Activated gamma-delta T cell (primary cell): ENCODE measurements around the gene DOCK1.
"Not testable (repeated sequence)": the region's sequence is repeated elsewhere in the genome, so short reads cannot be mapped to it uniquely, and the experiment has no call there.

Experiments
- DNase-seq: peaks from one replicate; lab custom pipeline; 2025; lab: John Stamatoyannopoulos, UW

The DOCK1 gene

DNA sequence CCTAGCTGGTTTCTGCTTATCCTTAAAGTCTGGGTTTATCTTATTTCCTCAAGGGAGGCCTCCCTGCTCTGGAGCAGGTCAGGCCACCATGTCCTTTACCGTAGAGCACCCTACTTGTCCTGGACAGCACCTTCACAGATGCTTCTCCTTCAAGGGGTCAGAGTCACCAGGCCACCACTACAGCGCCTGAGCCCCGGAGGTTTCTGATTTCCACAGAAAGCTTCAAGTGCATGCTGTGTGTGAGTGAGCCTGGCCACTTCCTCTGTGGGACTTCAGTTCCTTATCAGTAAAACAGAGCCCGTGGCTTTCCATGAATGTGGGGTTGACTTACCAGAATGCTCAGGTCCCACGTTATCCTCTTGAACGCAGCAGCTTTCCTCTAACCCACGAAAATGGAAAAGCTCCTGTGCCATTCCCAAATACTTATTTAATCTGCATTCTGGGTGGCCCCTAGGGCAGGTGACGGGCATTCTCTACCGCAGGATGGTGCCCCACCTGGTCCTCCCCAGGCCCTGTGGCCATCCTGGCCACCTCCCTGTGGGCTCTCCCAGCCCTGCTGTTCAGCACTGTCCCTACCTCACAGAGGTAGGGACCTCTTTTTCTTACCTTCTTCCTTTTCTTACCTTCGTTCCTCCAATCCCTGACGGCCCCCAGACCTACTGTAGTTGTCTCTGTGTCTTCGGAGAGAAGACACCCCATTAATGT, 1.4 kb upstream of the DOCK1 start:
- no peak for DNase-seq

DNA sequence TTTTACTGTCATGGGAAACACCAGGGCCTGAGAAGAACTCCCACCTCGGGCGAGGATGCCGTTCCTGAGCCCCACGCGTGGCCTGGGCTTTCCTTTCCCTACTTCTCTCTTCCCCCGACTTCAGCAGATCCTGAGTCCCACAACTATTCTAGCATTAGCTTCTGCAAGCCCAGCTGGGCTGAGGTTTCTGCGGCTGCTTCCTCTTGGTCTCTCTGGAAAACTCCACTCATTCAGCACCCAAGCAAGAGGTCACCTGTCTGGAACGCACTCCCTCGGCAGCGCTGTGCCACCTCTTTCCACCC, 761 bp upstream of the DOCK1 start:
- DNase-seq, result no peak

DNA sequence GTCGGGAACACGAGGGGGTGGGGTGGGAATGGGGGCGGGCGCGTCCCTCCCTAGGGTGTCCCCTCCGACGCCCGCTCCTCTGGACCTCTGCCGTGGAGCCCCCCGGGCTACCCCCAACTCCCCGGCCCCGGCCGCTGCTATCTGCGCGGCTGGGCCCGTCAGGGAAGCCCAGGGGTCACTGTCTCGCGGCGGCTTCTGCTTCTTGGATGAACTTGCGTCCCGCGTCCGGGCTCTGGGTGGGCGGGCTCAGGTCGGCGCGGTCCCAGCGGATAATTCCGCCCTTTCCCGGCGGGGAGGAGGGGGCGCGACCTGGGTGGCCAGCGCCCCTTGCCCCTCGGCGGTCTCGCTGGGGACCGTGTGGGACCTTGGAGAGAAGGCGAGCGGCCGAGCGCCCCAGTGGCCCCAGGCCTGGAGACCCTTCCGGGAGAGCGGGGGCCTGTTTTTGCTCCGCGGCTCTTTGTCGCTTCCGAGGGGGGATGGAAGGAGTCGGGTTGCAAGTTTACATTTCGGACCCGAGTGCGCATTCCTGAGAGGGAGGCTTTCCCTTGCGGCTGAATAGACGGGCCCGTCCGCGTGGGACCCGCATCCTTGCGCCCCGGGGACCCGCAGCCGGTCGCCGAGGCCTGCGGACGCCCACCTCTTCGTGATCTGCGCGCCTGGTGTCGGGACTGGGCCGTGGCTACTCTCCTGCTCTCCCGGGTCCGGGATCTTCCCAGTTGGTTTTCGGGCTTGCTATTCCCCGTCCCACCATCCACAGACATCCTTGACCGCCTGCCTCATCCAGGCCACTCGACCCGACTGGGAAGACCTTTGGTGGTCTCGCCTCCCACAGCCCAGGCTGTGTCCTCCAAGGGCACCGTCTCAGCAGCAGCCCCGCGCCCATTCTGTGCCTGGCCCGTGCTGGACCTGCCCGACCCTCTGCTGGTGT, 812 bp downstream of the DOCK1 start:
- no peak for DNase-seq

DNA sequence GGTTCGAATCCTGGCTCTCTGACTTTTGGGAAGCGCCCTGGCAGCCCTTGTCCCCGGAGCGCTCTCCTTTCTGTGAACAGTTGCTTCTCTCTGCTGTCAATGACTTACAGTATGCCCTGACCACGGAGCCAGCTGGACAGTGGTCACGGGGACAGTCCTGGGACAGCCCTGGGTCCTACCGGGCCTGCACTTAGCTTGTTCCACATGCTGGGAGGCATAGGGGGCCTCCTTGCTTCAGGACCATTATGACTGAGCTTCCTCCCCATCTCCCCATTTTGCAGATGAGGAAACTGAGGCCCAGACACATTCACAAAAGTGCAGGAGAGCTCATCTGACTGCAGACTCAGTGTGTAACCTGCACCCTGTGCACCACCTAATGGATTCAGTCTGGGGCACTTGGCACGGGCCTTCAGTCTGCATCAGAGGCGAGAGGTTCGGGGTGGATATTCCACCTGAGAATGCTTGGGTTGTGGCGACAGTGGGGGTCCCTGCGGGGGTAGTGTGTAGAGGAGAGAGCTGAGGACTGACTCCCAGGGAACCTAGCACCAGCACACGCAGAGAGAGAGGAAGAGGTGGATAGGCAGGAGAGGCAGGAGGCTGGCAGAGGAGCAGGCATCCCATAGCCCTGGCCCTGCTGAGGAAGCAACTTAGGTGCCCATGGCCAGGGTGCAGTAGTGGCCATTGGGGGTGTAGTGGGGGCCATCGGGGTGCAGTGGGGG, 1.6 kb downstream of the DOCK1 start:
- no peak for DNase-seq

DNA sequence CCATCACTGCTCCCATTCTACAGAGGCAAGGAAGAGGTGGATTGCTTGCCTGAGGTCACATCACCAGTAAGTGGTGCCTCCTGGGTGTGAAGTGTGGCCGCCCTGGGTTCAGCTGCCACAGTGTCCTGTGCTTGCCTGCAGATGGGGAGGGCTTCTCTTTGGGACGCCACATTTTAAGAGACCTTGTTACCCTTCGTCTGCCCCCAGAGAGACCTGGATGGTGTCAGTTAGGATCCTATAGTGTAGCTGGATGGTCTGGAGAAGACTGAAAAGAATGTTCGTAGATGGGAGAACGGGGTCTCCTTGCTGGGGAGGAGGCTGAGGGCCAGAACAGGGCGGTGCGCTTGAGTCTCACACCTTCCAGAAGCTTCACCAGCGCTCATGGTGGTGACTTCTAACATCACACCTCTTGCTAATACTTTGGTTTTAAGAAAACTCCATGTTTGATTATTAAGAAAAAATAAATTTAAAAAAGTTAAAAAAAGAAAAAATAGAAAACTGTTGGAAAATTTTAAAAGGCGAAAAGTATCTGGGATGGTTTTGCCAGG, 2.3 kb downstream of the DOCK1 start:
- DNase-seq, result no peak

DNA sequence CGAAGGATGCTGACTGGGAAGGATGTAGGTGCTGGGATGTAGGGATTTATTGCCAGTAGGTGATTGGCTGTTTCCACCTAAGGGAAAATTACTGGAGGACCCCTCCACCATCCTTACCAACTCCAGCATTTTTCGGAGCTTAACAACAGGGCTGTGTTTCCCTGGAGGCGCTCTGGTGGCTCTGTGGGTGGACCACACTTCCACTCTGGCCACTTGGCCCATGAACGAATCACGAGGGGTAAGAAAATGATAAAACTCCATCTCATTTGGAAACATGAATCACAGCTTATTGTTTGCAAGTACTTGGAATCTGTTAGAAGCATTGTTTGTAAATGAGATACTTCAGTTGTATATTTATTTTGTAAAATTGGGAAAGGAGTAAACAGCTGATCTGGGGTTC, 3.0 kb downstream of the DOCK1 start:
- DNase-seq, result no peak

DNA sequence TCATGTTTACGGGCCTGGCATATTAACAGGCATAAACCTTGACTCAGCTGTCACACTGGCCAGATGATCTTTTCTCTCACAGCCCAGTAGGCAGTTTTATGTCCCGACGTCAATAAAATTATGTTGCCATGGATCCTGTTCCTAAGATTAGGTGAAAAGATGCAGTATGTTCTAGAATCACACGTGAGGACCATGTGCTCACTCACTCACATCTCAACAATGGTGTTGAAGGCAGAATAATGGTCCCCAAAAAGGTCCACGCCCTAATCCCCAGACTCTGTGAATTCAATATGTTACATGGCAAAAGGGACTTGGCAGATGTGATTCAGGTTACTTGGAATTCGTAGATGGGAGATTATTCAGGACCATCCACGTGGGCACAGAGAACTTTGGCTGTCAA, 3.5 kb downstream of the DOCK1 start:
- no peak for DNase-seq

DNA sequence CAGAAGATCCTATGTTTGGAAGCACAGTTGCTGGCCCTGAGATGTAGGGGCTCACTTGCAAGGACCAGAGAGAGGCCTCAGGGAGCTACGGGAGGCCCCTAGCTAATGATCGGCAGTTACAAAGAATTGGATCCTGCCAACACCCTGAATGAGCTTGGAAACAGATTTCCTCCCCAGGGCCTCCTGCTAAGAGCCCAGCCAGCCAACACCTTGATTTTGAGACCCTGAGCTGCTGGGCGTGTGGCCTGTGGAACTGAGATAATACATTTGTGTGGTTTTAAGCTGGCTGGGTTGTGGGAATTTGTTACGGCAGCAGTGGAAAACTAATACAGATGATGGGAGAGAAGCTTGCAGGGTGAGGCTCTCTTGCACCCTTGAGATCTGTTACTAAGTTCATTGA, 3.9 kb downstream of the DOCK1 start:
- no peak for DNase-seq

DNA sequence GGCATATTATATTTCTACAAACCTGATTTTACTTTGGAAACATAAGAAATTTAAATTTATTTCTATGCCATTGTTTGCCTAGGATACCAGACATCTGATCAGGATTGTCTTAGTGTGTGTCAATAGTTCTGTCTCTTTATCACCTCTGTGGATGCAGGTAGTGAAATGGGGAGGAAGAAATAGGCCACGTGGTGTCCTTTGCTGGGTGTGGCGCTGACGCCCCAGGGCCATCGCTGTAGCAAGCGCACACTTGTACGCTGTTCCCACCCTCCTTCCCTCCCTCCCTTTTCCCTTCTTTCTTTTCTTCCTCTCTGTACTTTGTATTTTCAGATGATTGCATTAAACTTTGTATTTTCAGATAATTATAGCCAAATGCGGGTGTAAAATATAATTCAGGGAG, 5.0 kb downstream of the DOCK1 start:
- no peak for DNase-seq

DNA sequence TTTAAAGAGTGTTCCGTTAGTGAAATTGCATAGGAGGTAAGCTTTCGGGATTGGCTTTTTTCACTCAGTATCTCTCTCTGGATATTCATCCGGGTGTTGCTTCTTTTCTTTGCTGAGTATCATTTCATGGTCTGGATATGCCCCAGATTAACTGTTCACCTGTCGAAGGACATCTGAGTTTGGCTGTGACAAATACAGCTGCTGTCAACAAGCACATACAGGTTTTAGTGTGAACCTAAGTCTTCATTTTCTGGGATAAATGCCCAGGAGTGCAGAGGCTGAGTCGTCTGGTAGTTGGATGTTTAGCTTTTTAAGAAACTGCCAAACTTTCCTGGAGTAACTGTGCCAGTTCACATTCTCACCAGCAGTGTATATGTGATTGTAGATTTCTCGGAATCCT, 5.6 kb downstream of the DOCK1 start:
- DNase-seq, result no peak

DNA sequence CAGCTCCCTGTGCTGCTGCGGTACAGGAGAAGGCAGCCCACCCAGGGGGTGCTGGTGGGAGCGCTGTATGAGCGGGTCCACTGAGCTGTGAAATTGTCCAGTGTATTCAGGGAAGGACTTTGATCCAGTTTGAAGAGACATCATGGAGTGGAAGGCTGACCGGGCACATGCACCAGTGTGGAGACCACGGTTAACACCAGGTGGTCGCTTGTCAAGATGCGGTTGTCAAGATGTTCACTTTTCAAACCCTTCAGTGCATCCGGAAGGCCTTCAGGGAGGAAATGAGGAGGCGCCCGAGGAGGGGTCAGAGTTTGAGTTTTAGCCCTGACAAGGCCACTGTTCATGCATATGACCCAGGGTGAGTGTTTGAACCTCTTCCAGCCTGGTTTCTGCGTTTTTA, 6.1 kb downstream of the DOCK1 start:
- DNase-seq, result no peak

DNA sequence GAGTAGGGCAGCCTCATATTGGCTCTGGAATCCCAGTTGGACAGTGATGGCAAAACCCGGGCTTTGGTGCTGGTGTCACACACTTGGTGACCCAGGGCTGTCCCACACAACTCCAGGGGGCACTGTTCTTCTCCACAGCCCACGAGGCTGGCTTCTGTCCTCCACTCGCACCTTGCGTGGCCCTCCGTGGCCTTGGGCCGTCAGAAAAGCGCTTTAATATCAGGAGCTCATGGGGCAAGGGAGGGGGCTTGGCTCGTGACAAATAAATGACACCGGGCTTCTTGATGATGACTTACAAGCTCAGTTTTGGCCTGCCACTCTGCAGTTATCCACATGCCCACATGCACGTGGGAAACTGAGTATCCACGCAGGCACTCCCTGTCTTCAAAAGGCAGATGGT, 8.1 kb downstream of the DOCK1 start:
- no peak for DNase-seq

DNA sequence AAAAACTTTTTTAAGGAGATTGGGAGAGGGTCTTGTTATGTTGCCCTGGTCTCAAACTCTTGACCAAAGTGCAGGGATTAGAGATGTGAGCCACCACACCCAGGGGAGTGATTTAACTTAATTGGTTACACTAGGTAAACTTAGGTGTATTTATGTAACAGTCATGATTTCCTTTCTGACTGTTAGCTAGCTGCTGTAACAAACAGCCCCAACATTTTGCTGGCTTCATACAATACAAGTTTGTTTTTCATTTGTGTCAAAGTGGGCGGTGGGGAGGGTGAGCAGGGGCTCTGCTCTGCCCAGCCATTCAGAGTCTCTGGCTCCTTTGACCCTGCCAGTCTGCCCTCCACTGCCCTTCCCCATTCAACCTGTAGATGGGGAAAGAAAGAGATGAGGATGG, 9.3 kb downstream of the DOCK1 start:
- DNase-seq, result no peak

DNA sequence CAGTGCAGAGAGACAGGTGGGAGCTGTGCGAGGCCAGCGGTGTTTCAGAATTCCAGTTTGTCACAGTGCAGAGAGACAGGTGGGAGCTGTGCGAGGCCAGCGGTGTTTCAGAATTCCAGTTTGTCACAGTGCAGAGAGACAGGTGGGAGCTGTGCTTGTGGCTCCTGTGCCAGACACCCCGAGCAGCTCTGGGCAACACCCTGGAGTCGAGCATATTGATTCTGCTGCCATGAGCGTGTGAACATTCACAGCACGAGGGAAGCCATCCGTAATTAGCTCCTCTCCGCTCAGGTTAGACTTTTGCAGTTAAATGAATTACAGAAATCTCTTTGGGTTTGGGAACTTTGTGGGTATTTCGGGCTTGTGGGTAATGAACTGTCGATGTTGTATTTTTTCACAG, 11.7 kb downstream of the DOCK1 start:
- DNase-seq, result not testable (repeated sequence)

DNA sequence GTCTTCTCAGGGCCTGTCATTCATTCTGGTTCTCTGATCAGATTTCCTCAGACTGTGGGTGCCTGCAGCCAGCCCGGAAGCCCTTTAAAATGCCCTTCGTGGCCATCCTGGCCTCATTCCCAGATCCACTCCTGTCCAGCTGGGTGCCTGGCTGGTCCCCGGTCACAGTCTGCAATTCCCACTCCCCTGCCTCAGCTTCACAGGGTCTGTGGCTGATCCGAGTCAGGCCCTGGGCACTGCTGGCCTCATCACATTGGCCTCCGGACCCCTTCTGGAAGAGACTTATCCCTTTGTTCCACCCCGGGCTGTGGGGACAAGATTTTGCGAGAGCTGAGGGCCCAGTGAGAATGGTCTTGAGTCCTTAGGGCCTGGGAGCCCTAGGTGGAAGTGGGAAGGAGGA, 12.1 kb downstream of the DOCK1 start:
- DNase-seq, result no peak

DNA sequence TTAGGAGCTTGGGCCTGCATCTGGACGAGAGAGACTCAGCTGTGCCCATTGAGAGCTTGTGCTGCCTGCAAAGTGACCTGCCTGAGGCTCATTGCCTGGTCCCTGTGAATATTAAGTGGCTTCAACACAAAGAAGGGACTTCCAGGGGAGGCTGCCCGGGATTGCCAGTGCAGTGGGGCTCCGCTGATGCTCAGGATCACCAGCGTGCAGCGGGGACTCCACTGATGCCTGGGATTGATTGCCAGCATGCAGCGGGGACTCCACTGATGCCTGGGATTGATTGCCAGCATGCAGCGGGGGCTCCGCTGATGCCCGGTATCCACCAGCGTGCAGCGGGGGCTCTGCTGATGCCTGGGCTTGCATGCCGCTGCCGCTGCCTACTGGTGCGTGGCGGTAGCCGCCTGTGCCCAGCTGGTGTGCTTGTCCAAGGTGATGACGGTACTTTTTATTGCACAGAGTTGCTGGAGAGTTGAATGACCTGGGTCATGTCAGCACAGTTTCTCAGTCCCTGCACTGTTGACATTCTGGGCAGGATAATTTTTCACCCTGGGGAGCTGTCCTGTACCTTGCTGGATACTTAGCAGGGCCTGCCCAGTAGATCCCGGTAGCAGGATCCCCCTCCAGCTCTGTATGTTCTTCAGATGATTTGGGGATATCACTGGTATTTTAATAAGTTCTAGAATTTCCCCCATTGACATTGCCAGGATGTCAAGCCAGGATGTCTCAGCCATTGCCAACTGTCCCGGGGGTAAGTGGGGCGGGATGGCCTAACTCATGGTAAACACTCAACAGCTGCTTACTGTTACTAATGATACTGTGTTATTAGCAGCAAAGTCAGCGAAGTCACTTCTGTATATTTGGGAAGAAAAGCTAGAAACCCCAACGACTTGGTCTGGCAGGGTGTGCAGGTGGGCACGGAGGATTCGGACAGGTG, 13.0 kb downstream of the DOCK1 start:
- no peak for DNase-seq

DNA sequence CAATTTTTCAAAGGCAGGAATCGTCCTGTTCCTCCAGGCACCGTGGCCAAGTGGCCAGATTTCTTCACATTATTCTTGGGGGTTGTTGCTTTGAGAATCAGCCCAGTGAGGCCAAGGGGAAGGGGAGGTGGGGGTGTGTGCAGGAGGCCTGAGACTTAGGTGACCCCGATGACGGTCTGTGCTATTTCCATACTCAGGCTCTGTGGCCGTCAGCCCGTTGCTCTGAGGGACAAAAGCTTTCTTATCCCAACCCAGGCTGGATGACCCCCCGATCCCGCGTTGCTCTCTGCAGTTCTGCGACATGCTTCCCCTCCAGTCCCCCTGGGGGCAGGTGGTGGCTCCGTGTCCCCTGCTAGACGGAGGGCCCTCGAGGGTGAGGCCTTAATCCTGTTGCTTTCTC, 14.2 kb downstream of the DOCK1 start:
- no peak for DNase-seq

DNA sequence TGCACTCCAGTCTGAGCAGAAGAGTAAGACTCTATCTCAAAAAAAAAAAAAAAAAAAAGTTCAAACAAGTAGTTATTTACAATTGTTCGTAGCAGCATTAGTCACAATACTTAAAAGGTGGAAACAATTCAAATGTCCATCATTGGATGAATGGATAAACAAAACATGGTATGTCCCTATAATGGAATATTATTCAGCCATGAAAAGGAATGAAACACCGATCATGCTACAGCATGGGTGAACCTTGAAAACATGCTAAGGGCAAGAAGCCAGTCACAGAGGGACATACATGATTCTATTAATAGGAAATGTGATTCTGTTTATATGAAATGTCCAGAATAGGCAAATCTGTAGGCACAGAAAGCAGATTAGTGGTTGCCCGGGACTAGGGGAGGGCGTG, 15.9 kb downstream of the DOCK1 start:
- DNase-seq, result no peak

DNA sequence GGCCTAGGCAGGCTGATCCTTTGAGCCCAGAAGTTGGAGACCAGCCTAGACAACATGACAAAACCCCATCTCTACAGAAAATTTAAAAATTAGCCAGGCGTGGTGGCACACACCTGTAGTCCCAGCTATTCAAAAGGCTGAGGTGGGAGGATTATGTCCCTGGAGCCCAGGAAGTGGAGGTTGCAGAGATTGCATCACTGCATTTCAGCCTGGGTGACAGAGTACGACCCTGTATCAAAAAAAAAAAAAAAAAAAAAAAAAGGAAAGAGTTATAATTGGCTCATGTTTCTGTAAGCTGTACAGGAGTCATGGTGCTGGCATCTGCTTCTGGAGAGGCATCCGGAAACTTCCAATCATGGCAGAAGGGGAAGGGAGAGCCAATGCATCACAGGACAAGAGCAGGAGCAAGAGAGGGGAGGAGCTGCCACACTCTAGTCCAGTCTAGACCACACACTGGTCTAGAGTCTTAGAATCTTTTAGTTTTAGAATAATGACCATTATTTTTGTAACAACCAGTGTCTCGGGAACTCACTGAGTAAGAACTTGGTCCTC, 16.8 kb downstream of the DOCK1 start:
- no peak for DNase-seq

DNA sequence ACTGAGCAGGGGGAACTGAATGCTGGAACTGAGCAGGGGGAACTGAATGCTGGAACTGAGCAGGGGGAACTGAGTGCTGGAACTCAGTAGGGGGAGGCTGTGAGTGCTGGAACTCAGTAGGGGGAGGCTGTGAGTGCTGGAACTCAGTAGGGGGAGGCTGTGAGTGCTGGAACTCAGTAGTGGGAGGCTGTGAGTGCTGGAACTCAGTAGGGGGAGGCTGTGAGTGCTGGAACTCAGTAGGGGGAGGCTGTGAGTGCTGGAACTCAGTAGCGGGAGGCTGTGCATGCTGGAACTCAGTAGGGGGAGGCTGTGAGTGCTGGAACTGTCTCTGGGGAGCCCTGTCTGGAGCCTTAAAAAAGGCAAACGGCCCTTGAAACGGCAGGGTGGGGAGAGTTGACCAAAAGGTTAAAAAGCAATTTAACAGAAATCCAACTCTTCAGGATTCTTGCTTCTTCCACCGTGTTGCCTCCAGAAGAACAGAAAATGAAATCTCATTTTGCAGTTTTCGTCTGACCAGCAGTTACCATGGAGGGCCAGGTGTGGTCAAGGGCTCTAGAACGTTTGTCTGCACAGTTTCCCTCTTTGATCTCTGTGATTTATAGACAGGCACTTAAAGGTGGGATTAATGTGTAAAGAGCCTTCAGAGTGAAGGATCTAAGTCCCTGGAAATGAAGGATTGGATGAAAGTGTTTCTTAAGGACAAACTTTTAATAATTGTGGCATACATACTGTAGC, 19.1 kb downstream of the DOCK1 start:
- DNase-seq, result no peak

DNA sequence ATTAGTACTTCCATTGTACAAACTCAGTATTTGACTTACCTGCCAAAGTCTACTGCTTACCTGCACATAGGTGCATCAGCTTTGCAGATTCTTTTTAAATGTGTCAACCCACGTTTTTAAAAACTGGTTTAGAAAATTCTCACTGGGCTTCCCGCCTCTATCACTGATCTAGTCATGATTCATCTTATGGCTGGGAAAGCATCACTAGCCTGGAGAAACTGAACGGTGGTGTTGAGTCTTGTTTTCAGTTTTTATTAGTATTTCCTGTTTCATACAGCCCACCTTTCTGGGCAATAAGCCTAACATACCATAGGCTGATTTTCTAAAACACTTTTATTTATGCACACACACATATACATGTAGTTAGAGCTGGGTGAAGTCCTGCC, 19.7 kb downstream of the DOCK1 start:
- DNase-seq, result no peak
